Effector CD4-positive, alpha-beta T cell (primary cell): ENCODE measurements around the gene H1-8.
"Not testable (repeated sequence)": the region's sequence is repeated elsewhere in the genome, so short reads cannot be mapped to it uniquely, and the experiment has no call there.

ENCODE experiments used
- DNase-seq: peaks from one replicate; pipeline ENCODE4 v3.0.0-alpha.2; 2020

H1-8 gene

DNA sequence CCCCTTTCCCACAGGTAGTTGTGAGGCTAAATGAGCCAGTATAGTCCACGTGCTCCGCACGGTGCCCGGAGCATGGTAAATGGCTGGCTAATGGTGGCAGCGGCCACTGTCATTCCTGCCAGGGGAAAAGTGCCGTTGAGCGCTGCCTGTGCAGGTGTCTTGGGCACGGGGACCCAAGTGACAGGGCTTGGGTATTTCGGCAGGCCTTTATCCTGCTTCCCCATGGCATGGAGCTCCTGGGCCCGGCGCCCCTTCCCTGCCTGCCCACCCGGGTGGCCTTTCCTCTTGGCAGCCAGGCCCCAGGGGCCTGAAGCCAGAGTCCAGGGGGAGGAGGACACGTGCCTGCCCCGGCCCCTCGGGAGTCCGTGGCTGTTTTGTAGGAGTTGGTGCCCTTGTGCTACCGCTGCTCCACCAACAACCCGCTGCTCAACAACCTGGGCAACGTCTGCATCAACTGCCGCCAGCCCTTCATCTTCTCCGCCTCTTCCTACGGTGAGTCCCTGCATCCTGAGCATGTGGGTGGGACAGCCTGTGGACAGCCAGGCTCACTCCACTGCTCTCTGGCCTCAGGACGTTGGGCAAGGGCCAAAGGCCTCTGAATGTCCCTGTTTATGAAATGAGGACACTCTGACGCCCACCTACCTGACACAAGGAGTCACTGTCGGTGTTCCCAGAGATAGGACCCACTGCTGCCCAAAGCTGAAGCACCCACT, 27.7 kb upstream of the H1-8 start:
- not testable (repeated sequence) for DNase-seq

GRCh38 chr3:129515821-129516432, 27.0 kb upstream of the H1-8 start:
- DNase-seq: not testable (repeated sequence)

DNA sequence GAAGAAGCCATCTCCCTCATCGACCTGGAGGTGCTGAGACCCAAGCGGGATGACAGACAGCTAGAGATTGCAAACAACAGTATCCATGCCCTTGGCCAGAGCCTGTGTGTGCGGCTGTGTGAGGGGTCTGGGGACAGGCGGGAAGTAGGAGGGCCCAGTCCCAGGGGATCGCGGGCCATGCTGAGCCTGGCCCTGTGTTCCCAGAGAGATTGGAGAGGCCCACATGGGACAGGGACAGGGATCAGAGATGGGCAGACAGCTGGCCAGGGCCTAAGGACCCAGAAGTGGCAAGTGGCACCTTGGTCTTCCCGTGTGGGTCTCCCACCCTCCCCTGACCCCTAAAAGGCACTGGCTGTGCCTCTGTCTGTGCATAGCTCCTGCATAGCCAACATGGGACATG, 25.5 kb upstream of the H1-8 start:
- no peak for DNase-seq

DNA sequence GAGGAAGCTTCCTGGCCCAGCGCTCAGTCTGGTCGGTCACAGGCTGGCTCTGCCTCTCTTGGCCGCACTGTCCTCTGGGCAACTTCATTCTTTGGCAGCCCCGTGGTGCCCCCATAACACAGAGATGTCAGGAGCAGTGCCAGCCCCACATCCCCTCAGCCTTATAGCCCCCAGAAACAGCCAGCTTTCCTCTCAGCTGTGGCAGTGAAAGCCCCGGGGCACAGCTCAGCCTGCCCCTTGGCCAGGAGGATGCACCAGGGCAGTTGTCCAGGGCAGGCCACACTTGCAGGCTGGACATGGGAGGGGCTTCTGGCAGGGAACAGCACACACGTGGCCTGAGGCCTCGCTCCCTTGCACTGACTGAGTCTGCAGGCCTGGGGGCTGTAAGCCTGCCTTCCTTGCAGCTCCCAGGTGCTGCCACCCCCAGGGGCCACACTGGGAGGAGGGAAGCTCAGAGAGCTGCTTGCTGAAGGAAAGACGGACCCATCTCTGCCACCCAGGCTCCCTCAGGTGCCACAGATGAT, 24.9 kb upstream of the H1-8 start:
- DNase-seq: no peak

GRCh38 chr3:129518581-129518980, 24.4 kb upstream of the H1-8 start:
- DNase-seq: no peak

DNA sequence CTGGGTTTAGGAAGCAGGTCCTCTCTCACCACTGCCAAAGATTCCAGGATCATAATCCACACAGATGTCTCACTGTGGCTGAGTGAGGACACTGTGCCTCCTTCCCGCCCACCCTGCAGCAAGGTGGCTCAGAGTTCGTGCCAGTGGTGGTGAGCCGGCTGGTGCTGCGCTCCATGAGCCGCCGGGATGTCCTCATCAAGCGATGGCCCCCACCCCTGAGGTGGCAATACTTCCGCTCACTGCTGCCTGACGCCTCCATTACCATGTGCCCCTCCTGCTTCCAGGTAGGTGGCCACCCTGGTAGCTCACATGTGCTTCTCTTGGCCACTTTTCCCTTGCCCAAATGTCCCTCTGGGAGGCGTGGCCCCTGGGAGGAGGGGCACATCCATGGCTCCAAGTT, 23.5 kb upstream of the H1-8 start:
- no peak for DNase-seq

DNA sequence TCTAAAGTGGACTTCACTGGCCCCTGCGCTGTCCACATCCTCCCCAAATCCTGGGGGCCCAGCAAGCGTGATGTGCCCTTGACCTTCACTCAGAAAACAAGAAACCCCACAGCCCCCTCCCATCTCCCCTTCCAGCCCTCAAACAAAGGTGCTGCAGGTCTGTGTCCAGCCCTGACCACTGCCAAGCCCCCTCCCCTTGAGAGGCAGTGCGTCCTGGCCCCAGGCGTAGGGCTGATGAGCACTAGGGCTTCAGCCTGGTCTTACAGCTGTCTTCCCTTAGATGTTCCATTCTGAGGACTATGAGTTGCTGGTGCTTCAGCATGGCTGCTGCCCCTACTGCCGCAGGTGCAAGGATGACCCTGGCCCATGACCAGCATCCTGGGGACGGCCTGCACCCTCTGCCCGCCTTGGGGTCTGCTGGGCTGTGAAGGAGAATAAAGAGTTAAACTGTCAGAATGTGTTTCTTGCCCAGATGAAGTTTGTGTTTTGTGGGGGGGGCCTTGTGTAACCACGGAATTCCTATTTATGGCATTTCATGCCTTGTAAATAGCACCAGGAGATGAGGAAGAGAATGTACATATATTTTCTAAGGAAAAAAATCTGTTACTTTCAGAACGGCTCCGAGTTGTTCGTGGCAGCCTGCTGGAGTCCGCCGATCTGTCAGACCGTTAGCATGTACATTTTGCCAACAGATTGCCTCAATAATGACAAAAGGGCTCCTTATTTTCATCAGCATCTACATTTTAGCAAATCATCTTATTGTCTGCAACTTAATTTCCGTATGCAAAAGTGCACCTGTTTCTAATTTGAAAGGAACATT, 22.9 kb upstream of the H1-8 start:
- DNase-seq: no peak

GRCh38 chr3:129520960-129521359, 22.0 kb upstream of the H1-8 start:
- no peak for DNase-seq

DNA sequence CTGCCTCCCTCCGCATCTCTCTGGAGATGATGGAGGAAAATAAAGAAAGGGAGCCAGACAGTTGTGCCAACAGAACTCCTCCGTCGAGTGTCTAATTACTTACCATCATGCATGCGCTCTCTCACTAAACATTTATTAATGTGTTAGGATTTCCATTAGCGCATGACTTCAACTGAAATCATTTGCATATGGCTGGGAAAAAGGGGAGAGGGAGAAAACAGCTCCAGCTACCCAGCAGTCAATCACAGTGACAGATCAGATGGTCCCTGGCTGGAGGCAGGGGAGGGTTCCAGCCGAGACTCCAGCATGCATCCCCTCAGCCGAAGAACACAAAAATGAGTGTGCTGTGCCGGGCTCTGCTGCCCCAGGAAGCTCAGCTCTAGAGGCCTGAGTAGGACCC, 21.4 kb upstream of the H1-8 start:
- DNase-seq: no peak

DNA sequence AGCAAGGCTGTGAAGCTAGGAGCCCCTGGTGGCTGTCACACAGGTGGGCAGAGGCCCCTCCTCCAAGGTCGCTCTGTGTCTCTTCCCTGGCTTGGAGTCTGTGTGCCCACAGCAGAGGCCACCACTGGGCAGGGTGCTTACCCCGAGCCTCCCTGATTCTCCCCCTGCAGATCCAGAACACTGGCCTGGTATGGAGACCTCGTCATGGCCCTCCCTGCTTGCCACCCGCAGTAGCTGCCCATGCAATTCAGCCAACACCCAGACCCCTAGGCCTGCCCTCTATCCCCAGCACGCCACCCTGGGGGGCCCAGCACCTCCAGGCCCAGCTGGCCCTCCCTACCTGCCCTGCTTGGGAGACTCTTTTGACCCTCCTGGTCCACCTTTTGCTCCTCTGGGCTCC, 20.0 kb upstream of the H1-8 start:
- no peak for DNase-seq

- DNase-seq: no peak
Observed at GRCh38 chr3:129524081-129524480, 18.9 kb upstream of the H1-8 start.

DNA sequence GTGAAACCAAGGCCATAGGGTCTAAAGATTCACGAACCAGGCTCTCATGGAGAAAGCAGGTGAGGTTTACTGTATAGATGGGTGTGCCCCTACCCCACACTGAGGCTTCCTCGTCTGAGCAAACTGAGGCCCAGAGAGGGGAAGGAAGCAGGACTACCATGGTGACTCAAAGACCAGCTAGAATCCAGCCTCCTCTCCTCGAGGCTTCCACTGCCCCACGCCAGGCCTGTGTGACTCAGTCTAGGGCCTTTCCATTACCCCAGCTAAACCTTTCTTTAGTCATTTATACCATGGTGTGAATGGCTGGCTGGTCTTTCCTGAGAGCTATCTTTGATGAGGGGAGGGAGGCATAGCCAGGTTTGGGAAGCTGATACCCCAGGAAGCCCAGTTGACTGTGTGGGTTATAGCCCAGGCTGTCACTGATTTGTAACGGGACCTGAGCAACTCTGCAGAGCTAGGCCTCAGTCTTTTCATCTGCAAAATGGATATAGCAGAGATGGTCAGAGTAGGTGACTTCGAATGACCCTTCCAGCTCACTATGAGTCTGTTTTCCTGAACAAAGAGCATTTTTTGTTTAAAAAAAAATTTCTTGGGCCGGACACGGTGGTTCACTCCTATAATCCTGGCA, 17.5 kb upstream of the H1-8 start:
- no peak for DNase-seq

DNA sequence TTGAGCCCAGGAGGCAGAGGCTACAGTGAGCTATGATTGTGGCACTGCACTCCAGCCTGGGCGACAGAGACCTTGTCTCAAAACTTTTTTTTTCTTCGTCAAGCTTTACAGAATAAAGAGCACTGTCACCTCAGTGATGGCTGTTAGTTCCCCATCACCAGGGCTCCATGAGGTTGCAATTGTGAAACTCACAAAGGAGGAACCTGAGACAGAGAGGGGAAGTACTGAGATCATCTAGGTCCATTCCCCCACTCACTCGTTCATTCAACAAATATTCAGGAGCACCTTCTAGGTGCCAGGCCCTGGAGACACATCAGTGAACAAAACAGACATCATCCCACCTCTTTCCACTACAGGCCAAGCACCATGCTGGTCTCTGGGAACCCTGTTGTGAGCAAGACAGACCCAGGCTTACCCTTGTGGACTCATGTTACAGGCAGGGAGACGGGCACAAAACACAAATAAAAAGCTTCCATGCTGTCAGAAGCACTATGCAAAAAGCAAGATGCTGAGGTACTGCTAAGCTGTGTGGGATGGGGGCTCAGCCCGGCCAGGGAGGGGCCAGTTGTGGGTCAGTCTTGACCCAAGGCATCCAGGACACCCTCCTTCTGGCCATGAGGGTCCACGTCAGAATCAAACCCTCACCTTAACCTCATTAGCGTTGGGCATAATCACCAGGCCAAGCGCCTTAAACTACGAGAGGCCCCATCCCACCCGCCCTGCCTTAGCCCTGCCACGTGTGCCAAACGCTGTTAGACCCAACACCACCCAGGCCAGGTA, 16.7 kb upstream of the H1-8 start:
- no peak for DNase-seq

DNA sequence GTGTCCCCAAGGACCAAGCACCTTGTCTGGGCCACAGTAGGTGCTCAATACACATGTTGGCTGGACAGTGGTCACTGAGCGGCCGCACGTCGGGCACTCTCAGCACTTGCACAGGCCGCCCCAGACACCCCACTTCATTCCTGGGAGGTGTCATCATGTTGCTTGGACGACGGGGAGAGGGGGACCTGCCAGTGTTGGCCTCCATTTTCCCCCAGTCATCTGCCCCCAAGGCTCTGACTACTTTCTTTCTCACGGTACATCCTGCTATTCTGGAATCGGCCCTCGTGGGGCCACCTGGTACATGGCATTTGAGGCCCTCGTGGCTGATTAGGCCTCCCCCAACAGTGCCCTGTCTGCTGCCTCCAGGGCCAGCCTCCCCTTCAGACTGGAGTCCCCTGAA, 15.7 kb upstream of the H1-8 start:
- no peak for DNase-seq

GRCh38 chr3:129528589-129529100, 14.3 kb upstream of the H1-8 start, which contains the start of gene RHO:
TSS of gene RHO (plus strand) at chr3:129528639. CDS start at chr3:129528734, 95 bp downstream.
- no peak for DNase-seq

- no peak for DNase-seq
Observed at GRCh38 chr3:129529436-129530210, 13.4 kb upstream of the H1-8 start.

GRCh38 chr3:129530251-129530791, 12.7 kb upstream of the H1-8 start:
- no peak for DNase-seq

DNA sequence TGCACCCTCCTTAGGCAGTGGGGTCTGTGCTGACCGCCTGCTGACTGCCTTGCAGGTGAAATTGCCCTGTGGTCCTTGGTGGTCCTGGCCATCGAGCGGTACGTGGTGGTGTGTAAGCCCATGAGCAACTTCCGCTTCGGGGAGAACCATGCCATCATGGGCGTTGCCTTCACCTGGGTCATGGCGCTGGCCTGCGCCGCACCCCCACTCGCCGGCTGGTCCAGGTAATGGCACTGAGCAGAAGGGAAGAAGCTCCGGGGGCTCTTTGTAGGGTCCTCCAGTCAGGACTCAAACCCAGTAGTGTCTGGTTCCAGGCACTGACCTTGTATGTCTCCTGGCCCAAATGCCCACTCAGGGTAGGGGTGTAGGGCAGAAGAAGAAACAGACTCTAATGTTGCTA, 12.2 kb upstream of the H1-8 start:
- no peak for DNase-seq

- no peak for DNase-seq
Observed at GRCh38 chr3:129531699-129532098, 11.3 kb upstream of the H1-8 start.

- DNase-seq: no peak
Observed at GRCh38 chr3:129532261-129532660, 10.7 kb upstream of the H1-8 start.

DNA sequence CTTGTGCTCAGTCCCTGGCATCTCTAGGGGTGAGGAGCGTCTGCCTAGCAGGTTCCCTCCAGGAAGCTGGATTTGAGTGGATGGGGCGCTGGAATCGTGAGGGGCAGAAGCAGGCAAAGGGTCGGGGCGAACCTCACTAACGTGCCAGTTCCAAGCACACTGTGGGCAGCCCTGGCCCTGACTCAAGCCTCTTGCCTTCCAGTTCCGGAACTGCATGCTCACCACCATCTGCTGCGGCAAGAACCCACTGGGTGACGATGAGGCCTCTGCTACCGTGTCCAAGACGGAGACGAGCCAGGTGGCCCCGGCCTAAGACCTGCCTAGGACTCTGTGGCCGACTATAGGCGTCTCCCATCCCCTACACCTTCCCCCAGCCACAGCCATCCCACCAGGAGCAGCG, 9.6 kb upstream of the H1-8 start:
- DNase-seq: no peak
